Measurements from ENCODE around the gene LRP8.

DNA sequence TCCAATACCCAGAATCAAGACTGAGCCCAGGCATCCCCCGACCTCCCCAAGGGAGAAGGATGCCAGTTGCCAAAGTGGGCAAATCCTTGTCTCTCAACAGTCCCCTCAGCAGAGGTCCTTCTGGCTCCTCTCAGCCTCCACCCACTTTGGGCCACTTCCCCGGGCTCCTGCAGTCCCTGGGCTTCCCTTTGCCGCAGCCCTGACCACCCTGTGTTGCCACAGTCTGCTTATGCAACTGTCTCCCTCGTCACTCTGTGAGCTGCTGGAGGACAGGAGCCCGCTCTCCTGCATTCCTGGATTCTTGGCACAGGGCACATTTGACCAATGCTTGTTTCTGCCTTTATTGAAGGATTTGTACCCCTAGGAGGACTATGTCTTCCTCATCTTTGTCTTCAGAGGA, 2.9 kb upstream of the LRP8 start:
- no peak for TF ChIP-seq CTCF (IDR thresholded peaks at IDR 0.05)
- TF ChIP-seq POLR2AphosphoS5 (IDR thresholded peaks at IDR 0.05): no peak
